Measurements from ENCODE around the gene FXYD3. TPM values are rescaled to one million over a fixed set of nuclear protein-coding genes. Genes with fewer than 3 reads are reported as not detected.

The FXYD3 gene
- total RNA-seq, 1 donor from 2014 or later, result not detected

DNA sequence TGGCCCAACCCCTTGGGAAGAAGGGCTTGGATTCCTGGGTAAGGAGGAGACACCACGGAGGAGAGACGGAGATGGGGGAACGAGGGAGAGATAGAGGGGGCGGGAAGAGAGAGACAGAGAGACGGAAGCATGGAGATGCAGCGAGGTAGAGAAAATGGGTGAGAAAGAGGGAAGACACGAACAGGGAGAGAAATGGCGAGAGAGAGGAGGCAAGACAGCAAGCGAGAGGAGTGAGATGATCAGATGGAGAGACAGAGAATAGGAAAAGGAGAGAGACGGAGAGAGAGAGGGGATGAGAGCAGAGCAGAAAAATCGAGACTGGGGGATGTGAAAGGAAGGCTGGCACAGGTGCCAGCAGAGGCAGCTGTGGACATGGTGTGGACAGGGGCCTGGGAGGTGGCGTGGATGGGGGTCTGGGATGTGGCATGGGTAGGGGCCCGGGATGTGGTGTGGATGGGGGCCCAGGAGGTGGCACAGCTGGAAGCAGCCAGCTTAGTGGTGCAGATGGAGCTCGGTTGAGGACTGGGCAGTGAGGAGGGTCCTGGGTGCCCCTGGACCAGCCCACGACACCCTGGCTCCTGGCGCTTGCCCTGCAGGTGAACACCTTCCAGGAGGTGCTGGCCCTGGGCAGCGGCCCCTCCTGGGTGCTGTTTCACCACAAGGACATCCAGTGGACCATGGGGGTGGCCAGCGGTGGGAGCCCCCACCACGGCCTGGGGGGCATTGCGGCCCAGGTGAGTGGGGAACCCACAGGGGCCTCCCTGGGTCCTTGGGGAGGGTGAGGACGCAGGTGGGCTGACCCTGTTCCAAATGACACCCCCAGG, 40.2 kb upstream of the FXYD3 start:
- Mint-ChIP-seq H3K4me1 (ENCODE audit: unreplicated experiment) (no peaks in the 10 kb centered on the region), H3K36me3 (ENCODE audit: low read depth, unreplicated experiment) (peaks cover 10% of the 10 kb centered on the region), H3K4me3 (ENCODE audit: unreplicated experiment) (no peak overlapping the region), H3K9me3 (ENCODE audit: unreplicated experiment) (no peaks in the 10 kb centered on the region), H3K27ac (ENCODE audit: unreplicated experiment) (no peak overlapping the region), H3K27me3 (ENCODE audit: unreplicated experiment) (peaks cover 4% of the 10 kb centered on the region)
- TF ChIP-seq CTCF (IDR thresholded peaks at IDR 0.05; ENCODE audit: unreplicated experiment), result no peak
- DNase-seq (ENCODE audit: low spot score), result no peak

GRCh38 chr19:35076026-35076370, 39.6 kb upstream of the FXYD3 start:
- H3K27me3 Mint-ChIP-seq (ENCODE audit: unreplicated experiment), result peaks cover 4% of the 10 kb centered on the region

GRCh38 chr19:35076657-35077056, 39.0 kb upstream of the FXYD3 start:
- no peaks in the 10 kb centered on the region for H3K9me3 Mint-ChIP-seq (ENCODE audit: unreplicated experiment)
- H3K4me1 Mint-ChIP-seq (ENCODE audit: unreplicated experiment), result no peaks in the 10 kb centered on the region
- no peak for TF ChIP-seq CTCF (IDR thresholded peaks at IDR 0.05; ENCODE audit: unreplicated experiment)
- H3K4me3 Mint-ChIP-seq (ENCODE audit: unreplicated experiment), result no peak overlapping the region
- H3K36me3 Mint-ChIP-seq (ENCODE audit: low read depth, unreplicated experiment), result peaks cover 10% of the 10 kb centered on the region
- DNase-seq (ENCODE audit: low spot score), result no peak
- H3K27ac Mint-ChIP-seq (ENCODE audit: unreplicated experiment), result no peak overlapping the region
- H3K27me3 Mint-ChIP-seq (ENCODE audit: unreplicated experiment), result peaks cover 6% of the 10 kb centered on the region

More at GRCh38 chr19:35076026-35076370, 39.6 kb upstream of the FXYD3 start:
- no peak for DNase-seq (ENCODE audit: low spot score)
- Mint-ChIP-seq H3K4me3 (ENCODE audit: unreplicated experiment) (no peak overlapping the region), H3K36me3 (ENCODE audit: low read depth, unreplicated experiment) (peaks cover 10% of the 10 kb centered on the region), H3K27ac (ENCODE audit: unreplicated experiment) (no peak overlapping the region), H3K9me3 (ENCODE audit: unreplicated experiment) (no peaks in the 10 kb centered on the region), H3K4me1 (ENCODE audit: unreplicated experiment) (no peaks in the 10 kb centered on the region)
- no peak for TF ChIP-seq CTCF (IDR thresholded peaks at IDR 0.05; ENCODE audit: unreplicated experiment)

GRCh38 chr19:35077411-35078223, 38.0 kb upstream of the FXYD3 start:
- peak overlapping the region; percentile 13 for H3K4me3 Mint-ChIP-seq (ENCODE audit: unreplicated experiment)
- peaks cover 6% of the 10 kb centered on the region for H3K27me3 Mint-ChIP-seq (ENCODE audit: unreplicated experiment)
- no peak overlapping the region for H3K27ac Mint-ChIP-seq (ENCODE audit: unreplicated experiment)
- DNase-seq (ENCODE audit: low spot score), result no peak
- H3K9me3 Mint-ChIP-seq (ENCODE audit: unreplicated experiment), result no peaks in the 10 kb centered on the region
- no peak for TF ChIP-seq CTCF (IDR thresholded peaks at IDR 0.05; ENCODE audit: unreplicated experiment)
- no peaks in the 10 kb centered on the region for H3K4me1 Mint-ChIP-seq (ENCODE audit: unreplicated experiment)
- peaks cover 10% of the 10 kb centered on the region for H3K36me3 Mint-ChIP-seq (ENCODE audit: low read depth, unreplicated experiment)

GRCh38 chr19:35079826-35080225, 35.8 kb upstream of the FXYD3 start:
- DNase-seq (ENCODE audit: low spot score), result no peak
- Mint-ChIP-seq H3K36me3 (ENCODE audit: low read depth, unreplicated experiment) (peaks cover 10% of the 10 kb centered on the region), H3K9me3 (ENCODE audit: unreplicated experiment) (no peaks in the 10 kb centered on the region), H3K27me3 (ENCODE audit: unreplicated experiment) (peaks cover 6% of the 10 kb centered on the region), H3K4me1 (ENCODE audit: unreplicated experiment) (no peaks in the 10 kb centered on the region), H3K4me3 (ENCODE audit: unreplicated experiment) (no peak overlapping the region), H3K27ac (ENCODE audit: unreplicated experiment) (no peak overlapping the region)
- no peak for TF ChIP-seq CTCF (IDR thresholded peaks at IDR 0.05; ENCODE audit: unreplicated experiment)
